SJCRH30 (cell line): Measurements from ENCODE around the gene UTS2. TPM values are rescaled to one million over a fixed set of nuclear protein-coding genes. Genes with fewer than 3 reads are reported as not detected.

Experiments
- DNase-seq, 2 experiments: peaks; one replicate each; pipeline ENCODE4 v3.0.0-alpha.2; 2015 to 2020
- H3K27ac ChIP-seq: fragments of 250-450 bp; sonication (Bioruptor Pico); 2 replicates; pipeline ENCODE4 v1.5.1; 2020; ENCODE audit warnings: mild to moderate bottlenecking, moderate library complexity
- H3K27me3 ChIP-seq: fragments of 250-450 bp; sonication (Bioruptor Pico); 2 replicates; pipeline ENCODE4 v1.5.1; 2020; ENCODE audit warnings: mild to moderate bottlenecking, moderate library complexity
- H3K36me3 ChIP-seq: fragments of 250-450 bp; sonication (Bioruptor Pico); 2 replicates; pipeline ENCODE4 v1.5.1; 2020; ENCODE audit warnings: mild to moderate bottlenecking, moderate library complexity
- H3K4me1 ChIP-seq: fragments of 250-450 bp; sonication (Bioruptor Pico); 2 replicates; pipeline ENCODE4 v1.5.1; 2020; ENCODE audit warnings: mild to moderate bottlenecking, moderate library complexity
- H3K4me3 ChIP-seq: fragments of 250-450 bp; sonication (Bioruptor Pico); 2 replicates; pipeline ENCODE4 v1.5.1; 2020; ENCODE audit warnings: mild to moderate bottlenecking, moderate library complexity
- H3K9me3 ChIP-seq: fragments of 250-450 bp; sonication (Bioruptor Pico); replicated peaks from 2 replicates; pipeline ENCODE4 v1.5.1; 2020; ENCODE audit warnings: mild to moderate bottlenecking, moderate library complexity
- total RNA-seq: library from RNA; depleted of rRNA; stranded (reverse); fragments of >200 nt; shearing (Covaris generic); gene quantifications from 2 replicates; pipeline ENCODE4 v1.2.3, GENCODE V29; 2014

UTS2 gene
- total RNA-seq, 1 experiment from 2014 or later = not detected

DNA sequence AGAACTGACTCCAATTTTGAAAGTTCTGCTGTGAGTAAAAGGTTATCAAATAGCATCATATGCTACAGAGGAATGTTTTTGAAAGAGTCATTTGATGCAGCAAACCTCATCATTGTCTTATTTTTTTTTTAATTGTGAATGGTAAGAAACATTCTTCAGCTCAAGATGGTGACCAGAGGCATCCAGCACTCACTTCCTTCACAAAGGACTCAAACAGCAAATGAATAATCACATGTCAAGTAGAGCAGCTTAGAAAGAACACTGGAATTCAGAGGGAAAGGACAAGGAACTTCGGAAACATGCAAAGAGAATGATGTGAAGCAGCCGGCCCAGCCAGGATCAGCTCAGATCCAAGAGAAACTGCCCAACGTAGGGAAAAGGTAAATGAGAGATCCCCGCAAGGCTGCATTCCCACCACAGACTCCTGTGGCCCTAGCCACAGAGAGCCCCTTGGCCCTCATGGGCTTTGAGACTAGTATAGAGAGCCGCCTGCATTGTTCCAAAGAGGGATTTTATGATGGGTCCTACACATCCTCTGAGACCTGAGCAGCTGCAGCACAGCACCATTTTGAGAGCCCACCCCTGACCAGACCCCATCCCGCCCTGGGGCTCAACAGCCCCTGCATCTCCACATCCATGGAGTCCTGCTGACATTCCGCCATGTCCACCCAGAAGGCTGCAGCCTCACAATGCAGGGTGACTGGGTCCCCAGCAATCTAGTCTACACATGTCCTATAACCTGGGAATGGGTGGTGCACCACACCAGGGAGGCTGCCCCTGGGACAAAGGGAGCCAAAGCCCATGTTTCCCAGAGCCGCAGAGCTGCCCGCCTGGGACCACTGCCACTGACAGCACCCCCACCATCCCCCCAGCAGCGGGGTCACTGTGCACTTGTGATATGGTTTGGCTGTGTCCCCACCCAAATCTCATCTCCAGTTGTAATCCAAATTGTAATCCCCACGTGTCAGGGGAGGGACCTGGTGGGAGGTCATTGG lies 21.2 kb upstream of the UTS2 start:
- Histone ChIP-seq H3K36me3 (no peaks in the 10 kb centered on the region), H3K9me3 (peaks cover 11% of the 10 kb centered on the region), H3K27me3 (no peaks in the 10 kb centered on the region), H3K4me1 (no peaks in the 10 kb centered on the region), H3K27ac (no peak overlapping the region), H3K4me3 (no peak overlapping the region)
- no peak for DNase-seq

- Histone ChIP-seq H3K36me3 (no peaks in the 10 kb centered on the region), H3K27ac (no peak overlapping the region), H3K9me3 (peaks cover 3% of the 10 kb centered on the region), H3K4me3 (no peak overlapping the region), H3K27me3 (no peaks in the 10 kb centered on the region), H3K4me1 (no peaks in the 10 kb centered on the region)
- DNase-seq = no peak
Measured at GRCh38 chr1:7871136-7871535, 18.3 kb upstream of the UTS2 start.

- Histone ChIP-seq H3K4me1 (no peaks in the 10 kb centered on the region), H3K9me3 (peaks cover 3% of the 10 kb centered on the region), H3K36me3 (no peaks in the 10 kb centered on the region), H3K27ac (no peak overlapping the region), H3K4me3 (no peak overlapping the region), H3K27me3 (no peaks in the 10 kb centered on the region)
- no peak for DNase-seq
Measured at GRCh38 chr1:7869136-7869920, 16.5 kb upstream of the UTS2 start.

- H3K4me3 ChIP-seq = no peak overlapping the region
- H3K27ac ChIP-seq = no peak overlapping the region
- no peaks in the 10 kb centered on the region for H3K4me1 ChIP-seq
- DNase-seq = no peak
- H3K9me3 ChIP-seq = peaks cover 3% of the 10 kb centered on the region
- no peaks in the 10 kb centered on the region for H3K27me3 ChIP-seq
- H3K36me3 ChIP-seq = no peaks in the 10 kb centered on the region
Measured at GRCh38 chr1:7868070-7868780, 15.4 kb upstream of the UTS2 start.

DNA sequence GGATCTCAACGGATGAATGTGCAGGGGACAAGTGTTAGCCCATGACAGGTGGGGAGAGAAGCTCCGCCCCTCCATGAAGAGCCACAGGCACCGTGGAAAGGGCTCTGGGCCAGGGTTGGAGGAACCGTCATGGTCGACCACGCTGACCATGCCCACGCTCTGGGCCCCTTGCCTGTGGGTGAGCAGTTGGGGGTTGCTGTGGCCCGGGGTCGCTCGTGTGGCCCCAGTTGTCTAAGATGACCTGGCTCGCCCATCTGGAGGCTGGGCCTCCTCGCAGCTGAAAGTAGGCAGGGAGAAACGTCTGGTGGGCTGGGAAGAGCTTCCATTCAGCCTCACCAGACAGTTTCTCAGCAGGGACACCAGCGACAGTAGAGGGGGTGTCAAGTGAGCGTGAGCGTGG lies 13.1 kb upstream of the UTS2 start:
- Histone ChIP-seq H3K9me3 (peaks cover 3% of the 10 kb centered on the region), H3K27ac (no peak overlapping the region), H3K4me1 (no peaks in the 10 kb centered on the region), H3K27me3 (no peaks in the 10 kb centered on the region), H3K4me3 (no peak overlapping the region), H3K36me3 (no peaks in the 10 kb centered on the region)
- DNase-seq = no peak

GRCh38 chr1:7863756-7864328 lies 11.0 kb upstream of the UTS2 start:
- Histone ChIP-seq H3K36me3 (no peaks in the 10 kb centered on the region), H3K9me3 (no peaks in the 10 kb centered on the region), H3K4me3 (no peak overlapping the region), H3K27ac (no peak overlapping the region), H3K4me1 (no peaks in the 10 kb centered on the region), H3K27me3 (no peaks in the 10 kb centered on the region)
- DNase-seq = no peak

DNA sequence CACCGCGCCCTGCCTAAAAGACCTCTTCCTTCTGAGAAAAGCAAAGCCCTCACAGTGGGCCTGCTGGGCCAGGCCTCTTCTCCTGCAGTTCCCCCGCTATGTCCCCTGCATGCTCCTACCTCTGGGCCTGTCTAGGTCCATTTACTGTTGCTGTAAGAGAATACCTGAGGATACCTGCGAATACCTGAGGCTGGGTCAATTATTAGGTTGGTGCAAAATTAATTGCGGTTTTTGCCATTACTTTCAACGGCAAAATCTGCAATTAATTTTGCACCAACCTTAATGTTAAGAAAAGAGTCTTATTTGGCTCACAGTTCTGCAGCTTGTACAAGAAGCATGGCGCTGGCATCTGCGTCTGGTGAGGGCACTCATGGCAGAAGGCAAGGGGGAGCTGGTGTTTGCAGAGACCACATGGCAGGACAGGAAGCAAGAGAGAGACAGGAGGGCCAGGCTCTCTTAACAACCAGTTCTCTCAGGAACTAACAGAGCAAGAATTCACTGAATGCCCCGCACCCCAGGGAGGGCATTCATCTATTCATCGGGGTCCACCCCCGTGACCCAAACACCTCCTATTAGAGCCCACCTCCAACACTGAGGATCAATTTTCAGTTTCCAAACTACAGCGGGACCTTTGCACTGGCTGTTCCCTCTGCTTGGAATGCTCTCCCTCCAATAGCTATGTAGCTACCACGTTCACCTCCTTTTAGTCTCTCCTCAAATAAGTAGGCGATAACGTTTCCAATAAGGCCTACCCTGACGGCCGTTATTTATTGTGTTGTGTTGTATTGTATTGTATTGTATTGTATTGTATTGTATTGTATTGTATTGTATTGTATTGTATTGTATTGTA lies 9.6 kb upstream of the UTS2 start:
- Histone ChIP-seq H3K9me3 (no peaks in the 10 kb centered on the region), H3K4me1 (no peaks in the 10 kb centered on the region), H3K27ac (no peak overlapping the region), H3K36me3 (no peaks in the 10 kb centered on the region), H3K27me3 (no peaks in the 10 kb centered on the region), H3K4me3 (no peak overlapping the region)
- DNase-seq = no peak

DNA sequence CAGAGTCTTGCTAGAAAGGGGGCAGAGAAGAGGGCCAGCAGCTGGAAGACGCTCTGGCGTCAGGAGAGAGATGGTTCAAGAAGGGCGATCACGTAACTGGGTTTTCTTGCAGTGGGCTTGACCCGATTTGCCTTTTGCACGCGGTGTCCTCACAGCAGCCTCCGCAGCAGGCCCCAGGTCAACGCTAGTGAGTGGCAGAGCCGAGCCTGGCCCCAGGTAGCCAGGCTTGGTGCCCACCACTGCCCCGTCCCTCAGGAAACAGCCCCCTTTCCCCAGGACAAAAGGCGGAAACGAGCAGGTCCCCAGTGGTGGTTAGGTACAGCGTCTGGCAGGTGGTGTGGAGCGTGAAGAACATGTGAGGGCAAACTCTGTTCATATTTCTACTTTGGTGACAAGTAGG lies 8.6 kb upstream of the UTS2 start:
- Histone ChIP-seq H3K4me3 (no peak overlapping the region), H3K27ac (no peak overlapping the region), H3K36me3 (no peaks in the 10 kb centered on the region), H3K4me1 (no peaks in the 10 kb centered on the region), H3K9me3 (no peaks in the 10 kb centered on the region), H3K27me3 (0 out of 2 replicates have a peak, but pooled peaks cover 3% of the 10 kb centered on the region)
- no peak for DNase-seq

DNA sequence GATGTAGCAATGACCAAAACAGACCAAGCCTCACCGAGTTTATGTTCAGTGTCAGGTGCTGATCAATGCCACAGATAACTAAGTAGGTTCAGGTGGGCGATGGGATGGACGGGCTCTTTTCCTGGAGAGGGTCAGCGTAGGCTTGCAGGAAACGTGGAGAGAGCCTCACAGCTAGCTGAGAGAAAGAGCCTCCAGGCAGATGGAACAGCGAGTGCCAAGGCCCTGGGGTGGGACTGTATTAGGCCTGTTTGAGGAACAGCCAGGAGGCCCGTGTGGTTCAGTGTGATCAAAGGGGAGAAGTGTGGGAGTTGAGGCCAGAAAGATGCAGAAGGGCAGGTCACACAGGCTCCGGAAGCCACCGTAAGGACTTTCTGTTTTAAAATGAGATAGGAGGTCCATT lies 7.3 kb upstream of the UTS2 start:
- H3K27ac ChIP-seq = no peak overlapping the region
- no peaks in the 10 kb centered on the region for H3K4me1 ChIP-seq
- DNase-seq = no peak
- H3K9me3 ChIP-seq = no peaks in the 10 kb centered on the region
- H3K36me3 ChIP-seq = no peaks in the 10 kb centered on the region
- H3K4me3 ChIP-seq = no peak overlapping the region
- 0 out of 2 replicates have a peak, but pooled peaks cover 3% of the 10 kb centered on the region for H3K27me3 ChIP-seq

DNA sequence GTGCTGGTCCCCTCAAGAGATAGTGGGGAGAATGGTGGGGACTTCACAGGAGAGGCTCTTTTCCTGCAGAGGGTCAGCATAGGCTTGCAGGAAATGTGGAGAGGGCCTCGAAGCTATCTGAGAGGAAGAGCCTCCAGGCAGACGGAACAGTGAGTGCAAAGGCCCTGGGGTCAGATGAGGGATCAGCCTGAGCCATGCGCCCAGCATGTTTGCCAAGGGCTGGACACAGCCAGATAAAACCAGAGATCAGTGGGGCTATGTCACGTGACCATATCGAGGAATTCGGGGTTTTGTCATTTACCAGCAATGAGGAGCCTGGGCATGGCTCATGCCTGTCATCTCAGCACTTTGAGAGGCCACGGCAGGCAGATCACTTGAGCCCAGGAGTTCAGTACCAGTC lies 6.5 kb upstream of the UTS2 start:
- H3K9me3 ChIP-seq = no peaks in the 10 kb centered on the region; the same call in 1 of the 2 replicates
- H3K4me1 ChIP-seq = no peaks in the 10 kb centered on the region
- H3K27me3 ChIP-seq = 0 out of 2 replicates have a peak, but pooled peaks cover 3% of the 10 kb centered on the region
- H3K36me3 ChIP-seq = no peaks in the 10 kb centered on the region
- DNase-seq = no peak
- no peak overlapping the region for H3K27ac ChIP-seq
- H3K4me3 ChIP-seq = no peak overlapping the region

- Histone ChIP-seq H3K4me3 (no peak overlapping the region), H3K27me3 (0 out of 2 replicates have a peak, but pooled peaks cover 3% of the 10 kb centered on the region), H3K9me3 (no peaks in the 10 kb centered on the region; the same call in 1 of the 2 replicates), H3K27ac (no peak overlapping the region), H3K36me3 (no peaks in the 10 kb centered on the region), H3K4me1 (no peaks in the 10 kb centered on the region)
- DNase-seq = no peak
Measured at GRCh38 chr1:7857985-7858384, 5.1 kb upstream of the UTS2 start.

DNA sequence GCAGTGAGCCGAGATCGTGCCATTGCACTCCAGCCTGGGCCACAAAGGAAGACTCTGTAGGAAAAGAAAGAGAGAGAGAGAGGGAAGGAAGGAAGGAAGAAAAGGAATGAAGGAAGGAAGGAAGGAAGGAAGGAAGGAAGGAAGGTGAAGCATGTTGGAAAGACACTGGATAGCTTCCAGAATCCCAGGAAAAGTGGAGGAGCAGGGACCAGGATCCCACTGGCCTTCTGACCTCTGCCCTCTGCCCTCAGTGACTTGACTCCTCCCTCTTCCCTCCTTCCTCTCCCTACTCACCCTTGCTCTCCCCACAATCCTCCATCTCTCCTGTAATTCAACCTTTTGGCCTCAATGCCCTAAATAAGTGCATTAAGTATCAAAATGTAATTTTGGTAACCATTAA lies 4.1 kb upstream of the UTS2 start:
- no peak overlapping the region for H3K27ac ChIP-seq

GRCh38 chr1:7856345-7856744 lies 3.5 kb upstream of the UTS2 start:
- DNase-seq = peak in 1 of 2 experiments; percentile 9
- H3K27ac ChIP-seq = no peak overlapping the region
- no peaks in the 10 kb centered on the region; the same call in 1 of the 2 replicates for H3K9me3 ChIP-seq
- no peaks in the 10 kb centered on the region for H3K4me1 ChIP-seq
- H3K4me3 ChIP-seq = no peak overlapping the region
- H3K36me3 ChIP-seq = no peaks in the 10 kb centered on the region
- H3K27me3 ChIP-seq = 0 out of 2 replicates have a peak, but pooled peaks cover 3% of the 10 kb centered on the region

More for the DNA sequence above, 4.1 kb upstream of the UTS2 start:
- Histone ChIP-seq H3K27me3 (0 out of 2 replicates have a peak, but pooled peaks cover 3% of the 10 kb centered on the region), H3K4me3 (no peak overlapping the region), H3K4me1 (no peaks in the 10 kb centered on the region), H3K36me3 (no peaks in the 10 kb centered on the region), H3K9me3 (no peaks in the 10 kb centered on the region; the same call in 1 of the 2 replicates)
- no peak for DNase-seq
